ENCODE data around the gene LMLN.

DNA sequence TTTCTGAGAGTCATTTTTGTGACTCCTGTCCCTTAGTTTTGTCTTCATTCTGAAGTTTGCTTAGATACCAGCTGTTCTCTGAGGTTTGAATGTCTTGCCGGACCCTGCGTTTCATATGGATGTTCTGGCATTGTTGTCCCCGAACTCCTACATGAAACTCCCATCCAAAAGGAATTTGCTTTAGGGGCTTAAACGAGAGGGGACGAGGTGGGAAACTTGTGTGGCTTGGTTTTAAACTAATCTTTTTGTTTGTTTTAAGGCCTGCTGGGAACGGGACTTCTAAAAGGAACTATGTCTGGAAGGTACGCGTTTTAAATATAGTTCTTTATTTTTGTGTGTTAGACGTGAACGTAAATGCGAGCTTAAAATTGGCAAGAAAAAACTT, 9.3 kb upstream of the LMLN start:
- TF ChIP-seq EGR1 (IDR thresholded peaks at IDR 0.05): no peak
- TF ChIP-seq EP300 (IDR thresholded peaks at IDR 0.05; ENCODE audit: borderline replicate concordance): no peak
- TF ChIP-seq REST (IDR thresholded peaks at IDR 0.05; ENCODE audit: low read depth): no peak
- TF ChIP-seq, protein P1, sequence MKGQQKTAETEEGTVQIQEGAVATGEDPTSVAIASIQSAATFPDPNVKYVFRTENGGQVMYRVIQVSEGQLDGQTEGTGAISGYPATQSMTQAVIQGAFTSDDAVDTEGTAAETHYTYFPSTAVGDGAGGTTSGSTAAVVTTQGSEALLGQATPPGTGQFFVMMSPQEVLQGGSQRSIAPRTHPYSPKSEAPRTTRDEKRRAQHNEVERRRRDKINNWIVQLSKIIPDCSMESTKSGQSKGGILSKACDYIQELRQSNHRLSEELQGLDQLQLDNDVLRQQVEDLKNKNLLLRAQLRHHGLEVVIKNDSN (IDR thresholded peaks at IDR 0.05): no peak
- no peak for TF ChIP-seq RAD21 (IDR thresholded peaks at IDR 0.05; ENCODE audit: low read depth)
- no peak for TF ChIP-seq YY1 (IDR thresholded peaks at IDR 0.05; ENCODE audit: low read depth)
